SIG-M5 treated with dmso at 0.1 percent for 504 hours (cell line): Measurements from ENCODE around the gene SDHA.
"Not testable (repeated sequence)": the region's sequence is repeated elsewhere in the genome, so short reads cannot be mapped to it uniquely, and the experiment has no call there.

Experiments
- DNase-seq: peaks from one replicate; lab custom pipeline; 2025; ENCODE audit not compliant: unreplicated experiment; lab: John Stamatoyannopoulos, UW

Gene SDHA

DNA sequence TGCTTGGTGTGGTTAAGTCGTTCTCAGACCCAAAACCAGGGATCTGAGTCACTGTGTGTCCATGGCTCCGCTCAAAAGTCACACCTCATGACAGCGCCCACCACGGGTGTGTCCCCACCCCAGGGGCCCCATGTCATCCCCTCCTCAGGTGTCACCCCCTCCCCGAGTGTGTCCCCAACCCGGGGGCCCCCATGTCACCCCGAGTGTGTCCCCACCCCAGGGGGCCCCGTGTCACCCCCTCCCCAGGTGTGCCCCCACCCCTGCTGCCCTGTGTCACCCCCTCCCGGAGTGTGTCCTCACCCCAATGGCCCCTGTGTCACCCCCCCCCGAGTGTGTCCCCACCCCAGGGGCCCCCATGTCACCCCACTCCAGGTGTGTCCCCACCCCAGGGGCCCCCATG is 21.8 kb upstream of the SDHA start:
- DNase-seq = no peak

DNA sequence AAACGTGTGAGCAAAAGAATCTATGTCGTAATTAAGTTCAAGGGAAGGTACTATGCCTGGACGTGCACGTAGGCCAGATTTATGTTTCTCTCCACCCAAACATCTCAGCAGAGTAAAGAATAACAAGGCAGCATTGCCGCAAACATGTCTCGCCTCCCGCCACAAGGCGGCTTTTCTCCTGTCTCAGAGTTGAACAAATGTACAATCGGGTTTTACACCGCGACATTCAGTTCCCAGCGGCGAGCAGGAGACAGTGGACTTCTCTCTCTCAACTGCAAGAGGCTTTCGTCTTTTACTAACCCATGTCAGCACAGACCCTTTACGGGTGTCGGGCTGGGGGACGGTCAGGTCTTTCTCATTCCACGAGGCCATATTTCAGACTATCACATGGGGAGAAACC is 21.1 kb upstream of the SDHA start:
- DNase-seq = not testable (repeated sequence)

DNA sequence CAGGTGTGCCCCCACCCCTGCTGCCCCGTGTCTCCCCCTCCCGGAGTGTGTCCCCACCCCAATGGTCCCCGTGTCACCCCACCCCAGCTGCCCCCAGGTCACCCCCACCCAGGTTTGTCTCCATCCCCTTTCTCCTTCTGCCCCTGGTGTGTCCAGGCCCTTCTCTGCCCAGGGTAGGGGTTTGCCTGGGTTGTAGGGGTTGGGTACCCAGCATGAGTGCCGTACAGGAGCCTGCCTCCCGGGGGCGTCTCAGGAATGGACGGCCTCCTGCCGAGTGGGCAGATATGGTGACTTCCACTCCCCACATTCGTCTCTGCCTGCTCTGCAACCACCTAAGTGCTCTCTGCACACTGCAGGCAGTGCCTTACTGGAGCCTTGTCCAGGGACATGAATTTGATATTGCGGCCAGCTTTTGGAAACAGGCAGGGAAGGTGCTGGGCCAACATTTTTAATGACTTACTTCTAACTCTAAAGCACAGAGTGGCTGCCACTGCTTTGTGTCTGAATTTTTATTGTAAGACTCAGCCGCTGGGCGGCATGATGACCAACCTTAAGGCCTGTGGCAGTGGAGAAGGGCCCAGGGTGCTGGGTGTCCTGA is 20.1 kb upstream of the SDHA start:
- no peak for DNase-seq

DNA sequence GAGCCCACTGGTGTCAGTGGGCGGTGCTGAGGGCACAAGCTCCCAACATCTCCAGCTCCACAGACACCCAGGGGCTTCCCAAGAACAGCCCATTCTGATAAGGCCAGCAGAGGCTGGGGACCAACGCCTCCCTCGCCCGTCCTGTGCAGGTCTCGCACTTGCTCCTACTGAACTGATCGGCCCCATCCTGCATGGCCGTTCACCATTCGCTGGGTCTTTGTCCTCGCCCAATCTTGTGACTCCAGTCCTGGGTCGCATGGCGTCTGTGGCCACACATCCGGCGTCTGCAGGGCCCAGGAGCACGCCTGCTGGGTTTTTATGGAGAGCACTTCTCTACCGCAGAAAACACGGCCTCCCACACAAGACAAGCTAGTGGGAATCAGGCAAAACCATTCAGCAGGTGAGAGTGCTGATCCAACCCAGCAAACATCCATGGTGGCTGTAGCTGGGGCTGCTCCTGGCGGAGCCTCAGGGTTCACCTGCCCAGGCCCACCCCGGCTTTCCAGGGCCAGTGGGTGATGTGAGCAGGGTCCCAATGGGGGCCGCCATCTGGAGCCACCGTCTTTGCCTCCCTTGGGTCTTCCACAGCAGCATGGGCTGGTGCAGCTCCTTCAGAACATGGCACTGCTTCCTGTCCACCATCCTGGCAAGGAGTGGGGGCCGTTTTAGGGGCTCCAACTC is 19.5 kb upstream of the SDHA start:
- DNase-seq = no peak

DNA sequence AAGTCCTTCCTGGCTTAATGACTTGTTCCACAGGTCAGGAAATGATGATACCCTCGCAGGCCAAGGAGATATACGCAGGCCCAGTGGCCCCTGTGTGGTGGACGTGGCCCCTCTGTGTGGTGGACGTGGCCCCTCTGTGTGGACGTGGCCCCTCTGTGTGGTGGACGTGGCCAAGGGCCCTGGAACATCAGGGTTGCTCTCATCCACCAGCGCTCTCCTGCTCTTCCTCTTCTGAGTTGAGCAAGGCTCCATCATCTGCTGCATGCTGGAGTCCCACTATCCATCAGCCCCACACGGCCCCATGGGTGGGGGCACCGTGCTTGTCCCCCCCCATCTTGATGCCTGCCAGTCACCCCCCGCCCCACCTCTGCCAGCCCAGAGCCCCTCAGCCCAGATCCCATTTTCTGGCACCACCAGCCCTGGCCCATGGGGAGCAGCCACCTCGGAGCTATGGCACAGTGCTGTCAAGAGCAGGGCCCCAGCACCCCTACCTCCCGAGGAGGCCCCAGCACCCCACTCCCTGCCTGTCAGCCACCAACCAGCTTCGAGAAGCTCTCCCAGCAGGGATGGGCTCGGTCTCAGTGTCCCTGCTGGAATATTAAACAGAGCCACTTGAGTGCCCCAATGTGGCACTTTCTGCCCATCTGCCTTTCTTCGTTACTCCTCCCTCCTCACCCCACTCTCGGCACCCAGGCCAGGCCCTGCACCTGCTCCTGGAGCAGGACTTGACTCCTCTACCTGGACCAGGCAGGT is 18.7 kb upstream of the SDHA start:
- DNase-seq = no peak

DNA sequence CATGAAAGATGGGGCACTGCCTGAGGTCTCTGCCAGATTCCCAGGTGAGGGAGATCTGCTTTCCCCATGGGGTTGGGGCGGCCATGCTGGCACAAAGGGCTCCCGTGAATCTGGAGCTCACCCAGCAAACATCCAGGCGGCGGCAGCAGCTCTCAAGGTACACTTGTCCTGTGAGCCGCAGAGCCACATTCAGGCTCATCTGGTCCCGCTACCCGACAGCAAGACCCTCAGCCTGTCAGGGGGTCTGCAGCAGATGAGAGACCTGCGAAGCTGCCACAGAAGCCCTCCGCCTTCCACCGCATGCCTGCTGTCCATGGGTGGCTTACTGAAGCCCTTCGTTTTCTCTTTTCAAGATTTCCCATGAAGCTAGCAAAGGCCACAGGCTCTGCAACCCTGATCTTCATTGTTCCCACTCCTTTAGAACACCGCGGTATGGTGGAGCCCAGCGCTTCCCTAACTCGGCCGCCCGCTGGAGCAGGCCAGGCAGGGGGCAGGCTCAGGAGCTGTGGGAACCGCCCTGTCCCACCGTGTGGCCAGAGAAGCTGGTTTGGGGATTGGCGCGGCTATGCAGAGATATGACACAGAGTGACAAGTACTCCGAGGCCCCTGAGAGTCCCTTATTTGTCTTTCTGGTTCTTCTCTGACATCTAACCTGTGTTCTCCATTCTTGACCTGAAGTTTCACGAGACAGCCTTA is 18.0 kb upstream of the SDHA start:
- DNase-seq = no peak

DNA sequence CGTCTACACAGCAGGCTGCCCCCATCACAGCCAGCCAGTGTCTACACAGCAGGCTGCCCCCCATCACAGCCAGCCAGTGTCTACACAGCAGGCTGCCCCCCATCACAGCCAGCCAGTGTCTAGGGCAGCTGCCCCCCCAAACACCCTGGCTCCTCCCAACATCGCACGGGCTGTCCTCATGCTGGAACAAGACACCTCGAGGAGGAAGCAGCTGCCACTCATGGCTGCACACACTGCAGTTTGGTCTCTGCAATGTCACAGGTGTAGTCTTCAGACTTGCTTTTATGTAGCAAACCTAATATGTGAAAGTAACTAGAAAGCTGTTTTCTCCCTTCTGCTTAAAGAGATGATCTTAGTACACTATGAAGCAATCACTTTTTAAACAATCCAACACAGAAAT is 17.1 kb upstream of the SDHA start:
- no peak for DNase-seq

DNA sequence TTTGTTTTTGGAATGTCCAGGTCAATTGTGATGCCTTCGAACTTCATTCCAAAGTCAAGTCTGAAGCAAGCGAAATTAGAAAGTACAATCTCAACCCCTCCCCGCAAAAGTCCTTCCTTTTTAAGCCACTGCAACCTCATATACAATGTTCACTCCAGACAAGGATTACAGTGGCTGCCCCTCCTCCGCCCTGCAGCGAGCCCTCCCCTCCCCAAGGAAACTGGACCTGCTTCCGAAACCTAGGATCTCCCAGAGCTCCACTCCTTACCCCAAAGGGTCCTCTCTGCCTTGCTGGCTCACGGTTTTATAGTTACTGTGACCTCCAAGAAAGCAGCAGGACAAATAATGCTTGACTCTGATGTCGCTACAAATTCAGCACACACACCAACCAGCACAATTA is 16.4 kb upstream of the SDHA start:
- DNase-seq = no peak

DNA sequence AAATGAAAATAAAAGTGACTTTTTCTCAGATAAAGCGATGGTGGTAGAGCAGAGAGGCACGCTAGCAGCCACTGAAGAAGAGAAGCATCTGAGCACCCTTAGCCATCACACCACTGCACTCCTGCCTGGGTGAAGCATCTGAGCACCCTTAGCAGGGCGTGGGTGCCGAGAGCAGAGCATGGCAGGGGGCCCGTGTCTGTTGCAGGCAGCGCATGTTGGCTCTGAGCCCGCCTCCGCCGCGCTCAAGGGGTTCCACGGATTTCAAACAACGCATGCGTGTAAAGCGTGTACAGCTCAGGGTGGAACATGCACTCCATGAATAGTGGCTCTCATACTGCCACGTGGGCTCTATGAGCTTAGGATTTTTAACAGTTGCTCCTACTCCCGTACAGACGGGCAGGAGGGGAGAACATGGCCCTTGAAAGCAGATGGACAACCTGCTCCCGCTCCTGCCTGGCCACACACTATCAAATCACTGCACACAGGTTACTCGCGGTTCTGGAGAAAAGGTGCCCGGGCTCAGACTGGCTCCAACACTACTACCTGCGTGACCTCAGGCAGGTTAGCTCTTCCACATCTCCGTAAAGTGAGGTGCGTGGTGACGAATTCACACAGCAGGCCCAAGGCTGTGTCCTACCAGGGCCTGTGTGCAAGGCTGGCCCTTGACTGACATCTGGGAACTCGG is 14.7 kb upstream of the SDHA start:
- no peak for DNase-seq

DNA sequence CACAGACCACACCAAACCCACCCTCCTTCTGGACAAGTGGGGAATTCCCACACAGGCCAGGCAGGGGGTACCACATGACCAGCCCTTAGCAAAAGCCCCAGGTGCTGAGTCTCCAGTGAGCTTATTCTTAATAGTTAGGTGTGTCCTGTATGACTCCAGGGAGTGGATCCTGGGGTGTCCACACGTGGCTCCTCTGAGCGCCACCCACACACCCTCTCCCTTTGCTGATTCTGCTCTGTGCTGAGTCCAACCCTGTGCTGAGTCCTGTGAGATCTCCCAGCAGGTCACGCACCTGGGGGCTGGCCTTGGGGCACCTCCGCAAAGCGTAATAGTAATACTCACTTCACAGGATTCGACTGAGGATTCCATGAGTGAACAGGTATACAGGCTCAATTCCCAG is 14.1 kb upstream of the SDHA start:
- no peak for DNase-seq

DNA sequence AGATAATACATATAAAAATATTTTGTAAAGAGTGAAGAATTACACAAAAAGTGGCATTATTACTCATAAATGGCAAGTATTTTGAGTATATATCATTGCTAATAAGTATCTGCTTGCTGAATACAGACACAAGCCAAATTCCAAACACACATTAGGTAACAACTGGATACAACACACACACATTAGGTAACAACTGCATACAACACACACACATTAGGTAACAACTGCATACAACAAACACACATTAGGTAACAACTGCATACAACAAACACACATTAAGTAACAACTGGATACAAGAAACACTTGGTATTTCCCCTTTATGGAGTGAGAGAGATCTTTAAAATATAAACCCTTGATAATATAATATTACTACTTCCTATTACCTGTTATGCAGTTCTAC is 13.7 kb upstream of the SDHA start:
- DNase-seq = no peak

DNA sequence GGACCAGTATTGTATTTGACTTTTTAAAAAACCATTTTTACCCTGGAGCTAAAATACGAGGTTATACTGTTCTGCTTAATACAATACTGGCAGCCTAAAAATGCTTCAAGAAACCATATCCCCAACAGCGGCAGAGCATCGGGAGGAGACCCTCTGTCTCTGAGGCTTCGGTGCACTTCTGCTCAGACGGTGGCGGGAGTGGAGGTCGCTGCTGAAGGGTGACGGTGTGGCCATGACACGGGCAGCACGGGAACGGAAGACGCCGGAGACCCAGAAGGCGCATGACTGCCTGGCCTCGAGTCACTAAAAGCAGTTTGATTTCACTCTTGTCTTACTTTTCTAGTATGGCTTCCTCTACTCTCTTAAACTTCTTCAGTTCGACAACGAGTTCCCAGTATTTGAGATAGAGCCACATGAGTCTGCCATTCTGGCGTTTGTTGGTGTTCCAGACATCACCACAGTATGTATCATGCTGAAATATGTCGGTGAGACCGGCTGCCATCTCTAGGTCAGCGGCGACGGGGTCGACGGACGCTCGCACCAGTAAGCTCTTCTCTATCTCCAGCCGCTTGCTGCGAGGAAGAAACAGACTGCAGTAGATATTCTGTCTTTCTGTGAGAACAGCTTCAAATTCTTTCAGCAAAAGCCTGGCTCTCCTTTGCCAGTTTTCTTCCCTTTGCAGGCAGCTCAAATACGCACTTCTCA is 13.0 kb upstream of the SDHA start:
- no peak for DNase-seq

DNA sequence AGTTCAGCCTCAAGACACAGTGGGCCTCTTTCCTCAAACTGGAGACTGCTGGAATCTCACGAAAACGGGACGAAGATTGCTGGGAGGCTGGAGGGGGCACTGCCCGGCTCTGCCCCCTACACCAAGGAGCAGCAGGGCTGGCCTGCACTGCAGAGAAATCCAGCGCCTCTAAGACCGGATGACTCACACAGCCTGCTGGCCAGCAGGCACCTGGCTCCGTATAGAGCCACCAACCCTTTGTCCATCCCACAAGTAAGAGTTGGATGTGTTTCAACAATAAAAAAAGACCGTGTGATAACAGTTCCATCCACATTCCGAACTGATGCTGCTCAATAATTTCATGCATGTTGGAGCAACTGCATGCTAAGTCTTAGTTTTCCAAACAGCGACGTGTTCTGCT is 11.7 kb upstream of the SDHA start:
- DNase-seq = no peak

DNA sequence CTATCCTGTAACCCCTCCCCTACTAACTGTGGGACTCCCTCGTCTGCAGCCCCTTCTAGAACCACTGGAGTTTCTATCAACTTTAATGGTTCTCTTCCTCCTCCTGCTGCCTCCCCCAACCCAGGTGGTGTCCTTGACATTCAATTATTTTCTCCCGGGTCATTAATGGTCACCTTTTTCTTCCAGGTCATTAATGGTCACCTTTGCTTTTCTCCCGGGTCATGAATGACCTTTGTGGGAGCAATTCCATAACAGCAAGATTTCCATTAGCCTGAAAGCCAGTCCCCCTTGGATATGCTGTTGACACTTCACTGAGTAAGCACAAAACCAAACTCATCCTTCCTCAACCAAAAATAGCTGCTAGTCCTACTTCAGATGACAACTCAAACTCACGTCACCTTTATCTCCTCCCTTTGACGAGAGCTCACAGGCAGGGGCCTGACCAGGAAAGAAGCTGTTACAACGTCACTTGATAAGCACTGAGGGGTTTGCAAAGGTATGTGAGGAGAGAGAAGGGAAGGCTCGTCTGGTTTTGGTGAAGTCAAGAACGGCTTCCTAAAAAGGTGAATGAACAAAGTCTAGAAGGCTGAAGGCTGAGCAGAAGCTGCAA is 11.1 kb upstream of the SDHA start:
- no peak for DNase-seq

DNA sequence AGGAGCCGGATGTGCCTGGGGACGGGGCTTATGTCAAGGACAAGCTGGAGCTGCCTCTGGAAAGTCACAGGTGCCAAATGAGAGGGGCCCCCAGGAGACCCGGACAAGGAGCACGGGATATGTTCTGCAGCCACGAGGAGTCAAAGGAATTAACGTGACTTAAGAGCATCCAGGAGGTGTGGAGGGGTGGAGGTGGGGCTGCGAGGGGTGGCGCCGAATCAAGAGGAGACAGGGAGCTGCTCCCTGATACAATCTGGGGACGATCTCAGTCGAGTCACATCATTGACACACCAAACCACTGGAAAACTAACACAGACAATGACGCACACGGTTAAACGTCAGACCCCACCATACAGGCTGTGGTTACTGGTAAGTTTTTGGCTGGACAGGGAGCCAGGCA is 10.5 kb upstream of the SDHA start:
- no peak for DNase-seq

DNA sequence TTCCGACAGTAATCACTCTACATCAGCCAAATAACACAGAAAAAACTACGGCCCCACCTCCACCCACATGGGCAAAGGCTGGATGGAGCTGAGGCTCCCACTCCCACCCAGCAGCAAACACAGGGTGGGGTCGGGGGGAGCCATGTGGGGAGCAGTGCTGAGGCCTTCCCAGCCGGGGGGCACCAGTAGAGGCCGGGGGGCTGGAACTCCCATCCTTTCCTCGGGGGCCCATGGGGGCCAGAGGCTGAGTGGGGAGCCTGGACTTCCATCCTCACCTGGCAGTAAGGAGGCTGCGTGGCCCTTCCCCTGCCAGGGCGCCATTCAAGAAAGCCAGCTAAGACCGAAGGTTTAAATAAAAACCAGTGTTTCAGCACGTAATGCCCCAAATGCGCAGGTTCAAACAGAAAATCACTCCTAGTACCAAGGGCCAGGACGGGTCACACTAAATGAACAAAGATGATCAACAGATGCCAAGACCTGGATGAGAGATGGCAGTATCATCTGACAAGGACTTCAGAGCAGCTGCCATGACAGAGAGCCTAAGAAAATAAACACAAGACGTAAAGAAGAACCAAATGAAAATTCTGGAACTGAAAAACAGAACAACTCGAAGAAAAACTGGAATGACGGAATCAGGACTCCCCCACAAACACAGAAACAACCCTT is 9.5 kb upstream of the SDHA start:
- no peak for DNase-seq

DNA sequence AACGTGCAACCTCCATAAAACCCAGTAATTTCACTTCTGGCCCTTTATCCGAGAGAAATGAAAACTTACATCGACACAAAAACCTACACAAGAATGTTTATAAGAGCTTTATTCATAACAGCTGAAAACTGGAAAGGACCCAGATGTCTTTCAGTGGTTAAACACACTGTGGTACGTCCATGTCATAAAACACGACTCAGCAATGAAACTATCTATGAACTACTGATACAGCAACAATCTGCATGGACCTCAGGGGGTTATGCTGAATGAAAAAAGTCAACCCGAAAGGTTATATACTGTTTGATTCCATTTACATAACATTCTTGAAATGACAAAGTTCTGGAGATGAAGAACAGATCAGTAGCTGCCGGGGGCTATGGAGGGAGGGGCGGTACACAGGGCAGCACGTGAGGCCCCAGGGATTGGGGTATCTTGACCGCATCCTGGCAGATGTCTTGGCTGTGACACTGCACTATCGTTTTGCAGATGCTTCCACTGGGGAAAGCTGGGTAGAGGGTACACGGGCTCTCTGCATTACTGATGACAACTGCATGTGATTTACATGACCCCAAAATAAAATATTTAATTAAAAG is 4.2 kb upstream of the SDHA start:
- DNase-seq = no peak

DNA sequence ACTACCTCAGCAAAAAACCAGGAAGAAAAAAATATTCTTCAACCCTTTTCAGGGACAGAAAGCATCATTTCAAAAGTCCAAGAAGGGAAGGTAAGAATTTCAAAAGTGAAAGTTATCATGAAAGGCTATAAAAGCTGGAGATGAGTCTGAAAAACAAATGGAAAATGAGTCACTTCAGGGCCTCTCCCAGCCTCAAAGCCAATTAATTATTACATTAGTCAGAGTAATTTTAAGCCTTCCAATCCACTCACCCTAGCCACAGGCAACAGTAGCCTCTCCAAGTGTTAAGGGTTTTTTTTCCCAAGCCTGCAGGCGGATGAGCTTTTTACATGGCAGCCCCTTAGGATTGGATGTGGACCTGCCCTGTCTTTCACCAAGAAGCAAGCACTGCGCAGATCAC is 2.9 kb upstream of the SDHA start:
- not testable (repeated sequence) for DNase-seq

DNA sequence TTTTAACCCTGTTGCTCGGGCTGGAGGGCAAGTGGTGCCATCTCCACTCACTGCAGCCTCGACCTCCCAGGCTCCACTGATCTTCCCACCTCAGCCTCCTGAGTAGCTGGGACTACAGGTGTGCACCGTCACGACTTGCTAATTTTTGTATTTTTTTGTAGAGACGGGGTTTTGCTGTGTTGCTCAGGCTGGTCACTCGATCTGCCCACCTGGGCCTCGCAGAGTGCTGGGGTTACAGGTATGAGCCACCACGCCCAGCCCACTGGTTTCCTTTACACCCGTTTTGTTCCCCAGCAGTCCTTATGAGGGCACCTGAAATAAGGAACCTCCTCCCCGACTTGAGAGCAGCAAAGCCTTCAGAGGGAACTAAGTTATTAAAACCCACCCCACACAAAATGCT is 2.0 kb upstream of the SDHA start:
- not testable (repeated sequence) for DNase-seq
